GM18498 (cell line): ENCODE data around the gene SLC39A1.
A peak's percentile ranks its signal among the peaks of the same experiment; 100 is the strongest.

ENCODE experiments used
- ATAC-seq: cut with Tn5 transposase; IDR thresholded peaks from one replicate; pipeline ENCODE4 v1.9.1; 2021; ENCODE audit warnings: mild to moderate bottlenecking, moderate library complexity; ENCODE audit not compliant: unreplicated experiment

Gene SLC39A1

GRCh38 chr1:153977250-153978240 lies 14.2 kb upstream of the SLC39A1 start, which contains the start of gene JTB:
JTB (minus strand) TSS chr1:153977674; CDS start chr1:153977252, 422 bp downstream.
- peak; percentile 83 for ATAC-seq

DNA sequence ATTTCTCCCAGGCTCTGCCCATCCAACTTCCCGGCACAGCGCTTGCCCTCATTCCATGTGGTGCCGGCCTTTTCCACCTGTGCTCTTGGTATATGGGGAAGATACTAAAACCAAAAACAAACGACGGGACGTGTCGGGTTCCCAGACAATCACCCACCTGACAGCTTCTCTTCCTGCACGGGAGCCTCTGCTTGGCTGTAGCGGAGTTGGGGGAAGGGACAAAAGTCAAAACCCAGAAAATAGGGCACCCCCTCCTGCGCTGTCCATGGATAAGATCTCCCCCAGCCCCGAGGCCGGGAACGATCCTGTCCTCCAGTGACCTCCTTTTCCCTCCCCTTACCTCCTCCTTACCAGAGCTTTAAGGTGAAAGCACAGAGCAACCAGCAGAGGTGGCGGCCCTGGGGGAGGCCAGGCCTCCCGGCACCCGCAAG lies 13.5 kb upstream of the SLC39A1 start:
- no peak for ATAC-seq

DNA sequence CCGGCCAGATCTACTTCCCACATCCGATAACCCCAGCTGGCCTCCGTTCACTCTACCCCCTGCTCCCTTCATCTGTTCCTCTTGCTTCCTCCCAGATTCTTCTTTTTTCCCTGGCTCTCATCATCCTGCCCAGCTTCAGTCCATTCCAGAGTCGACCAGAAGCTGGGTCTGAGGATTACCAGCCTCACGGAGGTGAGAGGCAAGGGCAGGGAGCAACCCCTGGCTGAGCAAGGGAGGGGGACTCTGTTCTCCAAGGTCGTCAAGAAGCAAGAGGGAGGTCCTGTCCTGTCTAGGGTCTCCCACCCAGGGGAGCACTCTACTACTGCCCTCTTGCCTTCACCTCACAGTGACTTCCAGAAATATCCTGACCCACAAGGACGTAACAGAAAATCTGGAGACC lies 10.2 kb upstream of the SLC39A1 start:
- ATAC-seq: no peak

- ATAC-seq: no peak
Measured at GRCh38 chr1:153973071-153973470, 9.7 kb upstream of the SLC39A1 start.

GRCh38 chr1:153970346-153970745 lies 7.0 kb upstream of the SLC39A1 start:
- no peak for ATAC-seq

GRCh38 chr1:153968972-153969371 lies 5.6 kb upstream of the SLC39A1 start:
- no peak for ATAC-seq

DNA sequence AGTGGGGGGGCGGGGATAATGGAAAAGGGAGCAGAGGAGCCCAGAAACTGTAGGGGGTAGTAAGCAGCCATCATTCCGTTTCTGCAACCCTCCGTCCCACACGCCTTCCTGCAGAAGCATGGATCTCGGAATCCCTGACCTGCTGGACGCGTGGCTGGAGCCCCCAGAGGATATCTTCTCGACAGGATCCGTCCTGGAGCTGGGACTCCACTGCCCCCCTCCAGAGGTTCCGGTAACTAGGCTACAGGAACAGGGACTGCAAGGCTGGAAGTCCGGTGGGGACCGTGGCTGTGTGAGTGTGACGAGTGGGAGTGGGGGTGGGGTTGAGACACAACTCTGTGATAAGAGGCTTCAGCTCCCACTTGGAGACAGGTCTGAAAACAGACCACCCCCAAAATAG lies 5.1 kb upstream of the SLC39A1 start:
- no peak for ATAC-seq

- no peak for ATAC-seq
Measured at GRCh38 chr1:153968000-153968363, 4.6 kb upstream of the SLC39A1 start.

DNA sequence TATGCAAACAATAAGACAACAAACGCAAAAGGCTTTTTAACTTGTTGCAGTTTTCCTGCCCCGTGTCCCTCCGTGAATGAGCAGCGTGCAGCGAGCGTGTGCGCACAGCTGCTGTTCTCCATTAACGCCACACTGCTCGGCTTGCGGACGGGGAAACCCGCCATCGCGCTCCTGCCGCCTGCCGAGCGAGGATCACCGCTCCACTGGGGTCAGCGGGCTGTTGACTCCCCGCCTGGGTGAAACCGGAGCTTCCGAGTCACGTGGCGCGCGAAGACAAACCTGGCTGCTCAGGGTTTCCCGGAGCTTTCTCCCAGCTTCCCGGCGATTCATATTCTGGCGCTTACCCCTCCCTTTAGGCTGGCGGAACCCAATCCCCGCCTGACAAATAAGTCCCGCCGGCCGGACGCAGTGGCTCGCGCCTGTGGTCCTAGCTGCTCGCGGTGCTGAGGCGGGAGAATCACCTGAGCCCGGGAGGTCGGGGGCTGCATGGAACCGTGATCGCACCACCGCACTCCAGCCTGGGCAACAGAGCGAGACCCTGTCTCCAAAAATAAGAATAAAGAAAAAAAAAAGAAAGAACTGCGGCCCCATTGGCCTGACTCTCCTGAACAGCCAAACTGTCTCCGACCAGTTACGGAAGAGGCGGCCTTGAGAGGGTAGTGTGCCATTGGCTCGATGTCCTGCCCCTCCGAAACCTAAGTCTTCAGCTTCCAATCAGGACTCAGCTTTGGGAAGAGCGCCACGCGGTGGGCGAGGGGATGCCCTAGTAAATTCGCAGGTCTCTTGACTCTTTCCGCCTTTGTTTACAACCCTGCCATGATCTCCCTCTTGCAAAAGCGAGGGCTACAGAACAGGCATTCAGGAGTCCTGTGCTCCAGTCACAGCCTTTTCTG lies 4.0 kb upstream of the SLC39A1 start, which contains the start of gene CREB3L4:
CREB3L4 (plus strand) TSS at position 796 of the 893 bp plus-strand sequence. CDS start 624 bp downstream, outside the sequence.
- peak; percentile 77 for ATAC-seq

DNA sequence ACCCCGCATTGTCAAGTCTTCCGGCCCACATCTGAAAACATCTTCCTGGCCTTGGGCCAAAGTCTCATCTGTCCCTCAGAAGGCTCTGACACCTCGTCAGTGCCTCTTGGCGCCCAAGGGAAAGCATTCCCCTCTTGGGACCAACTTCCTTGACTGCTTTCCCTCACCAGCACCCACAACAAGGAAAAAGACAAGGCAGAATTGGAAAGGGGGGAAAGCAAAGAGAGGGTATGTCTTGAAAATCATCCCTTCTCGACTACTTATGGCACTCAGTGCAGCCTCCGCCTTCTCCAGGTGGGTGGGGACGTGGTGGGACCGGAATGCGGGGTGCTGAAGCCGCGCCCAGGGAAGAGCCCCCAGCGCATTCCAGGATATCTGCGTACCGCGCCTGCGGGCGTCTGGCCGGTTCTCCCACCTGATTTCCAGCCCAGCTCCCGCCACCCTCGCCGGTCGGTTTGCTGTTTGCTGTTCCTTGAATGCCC lies 554 bp upstream of the SLC39A1 start:
- no peak for ATAC-seq

GRCh38 chr1:153962088-153963029 lies 978 bp downstream of the SLC39A1 start:
- no peak for ATAC-seq

DNA sequence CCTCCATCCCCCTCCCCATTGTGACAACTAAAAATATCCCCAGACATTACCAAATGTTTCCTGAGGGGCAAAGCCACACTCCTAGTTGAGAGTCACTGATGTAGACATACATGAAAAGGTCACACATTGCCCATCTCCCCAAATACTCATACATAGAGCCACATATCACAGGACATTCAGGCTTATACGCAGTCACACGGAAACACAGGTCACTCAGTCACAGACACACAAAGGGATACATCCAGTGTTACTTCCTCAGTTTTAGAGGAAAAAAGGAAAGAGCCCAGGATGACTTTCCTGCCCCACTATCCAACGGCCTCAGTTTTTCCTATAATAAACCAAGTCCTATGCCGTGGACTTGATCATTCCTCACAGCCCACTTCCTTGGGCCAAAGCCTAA lies 1.9 kb downstream of the SLC39A1 start:
- no peak for ATAC-seq

- no peak for ATAC-seq
Measured at GRCh38 chr1:153960206-153960605, 3.1 kb downstream of the SLC39A1 start.

GRCh38 chr1:153959454-153959853 lies 3.9 kb downstream of the SLC39A1 start:
- ATAC-seq: no peak

GRCh38 chr1:153958961-153959260 lies 4.4 kb downstream of the SLC39A1 start:
- no peak for ATAC-seq

DNA sequence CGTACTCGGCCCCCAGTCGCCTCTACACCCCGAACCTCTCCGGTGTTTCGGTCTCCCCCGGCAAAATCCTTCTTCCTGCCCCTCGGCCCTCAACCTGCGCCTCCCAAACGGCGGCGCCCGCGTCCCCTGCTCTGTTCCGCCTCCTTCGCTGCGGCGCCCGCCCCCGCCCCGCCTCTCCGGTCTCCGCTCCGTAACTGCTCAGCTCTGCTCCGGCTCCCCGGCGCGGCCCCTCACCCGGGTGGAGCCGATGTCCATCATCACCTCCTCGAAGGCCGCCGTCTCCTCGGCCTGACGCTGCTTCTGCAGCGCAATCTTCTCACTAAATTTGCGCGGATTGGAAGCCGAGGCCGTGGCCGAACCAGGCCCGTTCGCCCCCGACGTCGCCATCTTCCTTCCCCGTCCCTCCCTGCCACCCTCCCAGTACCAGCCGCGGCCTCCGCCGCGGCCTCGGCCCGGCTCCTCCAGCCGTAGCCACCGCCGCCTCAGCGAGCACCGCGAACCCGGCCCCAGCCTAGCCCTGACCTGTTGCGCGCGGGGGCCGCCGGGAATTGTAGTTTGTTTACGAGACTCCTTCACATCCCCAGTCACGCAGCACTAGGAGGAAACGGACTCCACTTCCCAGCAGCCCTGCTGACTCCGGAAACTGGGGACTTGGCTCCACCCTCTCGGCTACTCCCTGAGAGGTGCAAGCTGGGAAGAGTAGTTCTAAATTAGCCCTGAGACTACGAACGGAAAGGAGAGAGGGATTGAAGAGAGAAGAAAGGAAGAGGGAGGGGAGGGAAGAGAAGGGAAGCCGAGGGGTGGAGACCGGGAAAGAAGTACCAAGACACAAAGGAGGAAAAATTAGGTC lies 5.0 kb downstream of the SLC39A1 start, which contains the start of gene CRTC2:
CRTC2 (minus strand) TSS at position 502 of the 850 bp plus-strand sequence; CDS start at position 387, 115 bp downstream.
- ATAC-seq: peak; percentile 78

- peak; percentile 20 for ATAC-seq
Measured at GRCh38 chr1:153957744-153958110, 5.6 kb downstream of the SLC39A1 start.

GRCh38 chr1:153956997-153957715 lies 6.2 kb downstream of the SLC39A1 start:
- no peak for ATAC-seq

- ATAC-seq: no peak
Measured at GRCh38 chr1:153954826-153955225, 8.5 kb downstream of the SLC39A1 start.
